HL-60 (cell line): ENCODE results near the gene TUBG2.

ENCODE experiments used
- DNase-seq, 2 experiments: peaks; one replicate each; pipeline ENCODE4 v3.0.0-alpha.2; 2010 to 2020; ENCODE audit warnings: low read depth in 1 of 2, low spot score in 1 of 2
- H3K27ac ChIP-seq: fragments of 250-450 bp; sonication (Bioruptor Pico); replicated peaks from 2 replicates; pipeline ENCODE4 v1.5.1; 2020; ENCODE audit warnings: mild to moderate bottlenecking, moderate library complexity
- H3K27me3 ChIP-seq: fragments of 250-450 bp; sonication (Bioruptor Pico); 2 replicates; pipeline ENCODE4 v1.5.1; 2021; ENCODE audit warnings: mild to moderate bottlenecking, moderate library complexity; ENCODE audit not compliant: insufficient read depth, poor library complexity, severe bottlenecking
- H3K4me3 ChIP-seq: replicated peaks from 2 replicates; pipeline ENCODE4 v1.5.1; 2011; ENCODE audit warnings: mild to moderate bottlenecking, control low read depth, low read length; ENCODE audit not compliant: insufficient read depth
- GABPA ChIP-seq: IDR thresholded peaks from 2 replicates; pipeline ENCODE4 v1.6.1; 2012; ENCODE audit warnings: low read depth
- POLR2AphosphoS5 ChIP-seq: IDR thresholded peaks from 2 replicates; pipeline ENCODE4 v1.6.1; 2012; ENCODE audit warnings: low read depth
- SPI1 ChIP-seq: IDR thresholded peaks from 2 replicates; pipeline ENCODE4 v1.6.1; 2012; ENCODE audit warnings: low read depth, mild to moderate bottlenecking, borderline replicate concordance
- TF ChIP-seq, protein P1 (sequence below): IDR thresholded peaks from one replicate; pipeline ENCODE4 v1.5.1; 2011; ENCODE audit warnings: low read length, control low read depth, inconsistent platforms; ENCODE audit not compliant: insufficient read depth
- TF ChIP-seq, protein P2 (sequence below): IDR thresholded peaks from 2 replicates; pipeline ENCODE4 v1.6.1; 2012; ENCODE audit warnings: low read depth; ENCODE audit not compliant: insufficient replicate concordance

TUBG2 gene

DNA sequence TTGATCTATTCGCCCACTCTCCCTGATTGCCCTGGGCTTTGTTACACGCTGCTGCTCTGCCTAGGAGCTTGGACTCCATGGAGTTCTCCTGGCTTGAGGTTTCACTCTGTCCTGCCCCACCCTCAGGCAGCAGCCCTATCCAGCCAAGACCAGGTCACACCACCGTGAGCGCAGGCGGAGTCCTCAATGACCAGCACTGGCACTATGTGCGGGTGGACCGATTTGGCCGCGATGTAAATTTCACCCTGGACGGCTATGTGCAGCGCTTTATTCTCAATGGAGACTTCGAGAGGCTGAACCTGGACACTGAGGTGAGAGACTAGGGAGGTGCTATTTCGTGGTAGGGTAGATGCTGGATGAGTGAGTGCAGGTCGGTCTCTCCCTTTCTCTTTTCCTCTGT is 26.7 kb downstream of the TUBG2 start:
- no peak for DNase-seq
- Histone ChIP-seq H3K4me3 (no peak overlapping the region), H3K27ac (no peak overlapping the region)

DNA sequence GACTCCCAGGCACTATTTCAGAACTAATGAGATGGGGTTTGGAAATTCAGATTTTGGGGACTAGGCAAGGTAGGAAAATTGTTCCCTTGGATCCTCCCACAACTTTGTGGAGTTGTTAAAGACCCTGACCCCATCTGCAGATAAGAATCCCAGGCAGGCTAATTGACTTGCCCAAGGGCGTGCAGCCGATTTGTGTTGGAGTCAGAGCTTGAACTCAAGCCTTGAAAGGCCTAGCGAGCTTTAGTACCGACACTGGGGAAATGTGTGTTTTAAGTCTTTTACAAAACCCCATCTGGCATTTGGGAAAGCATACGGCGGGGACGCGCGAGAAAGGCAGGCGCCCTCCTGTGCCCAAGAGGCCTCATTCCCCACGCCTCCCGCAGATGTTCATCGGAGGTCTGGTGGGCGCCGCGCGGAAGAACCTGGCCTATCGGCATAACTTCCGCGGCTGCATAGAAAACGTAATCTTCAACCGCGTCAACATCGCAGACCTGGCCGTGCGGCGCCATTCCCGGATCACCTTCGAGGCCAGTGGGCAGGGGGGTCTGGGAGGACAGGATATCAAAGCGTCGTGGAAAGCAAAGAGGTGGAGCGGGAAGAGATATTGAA is 27.5 kb downstream of the TUBG2 start:
- no peak overlapping the region for H3K4me3 ChIP-seq
- no peak for DNase-seq
- no peak overlapping the region for H3K27ac ChIP-seq
- TF ChIP-seq POLR2AphosphoS5 = no peak
- H3K27me3 ChIP-seq = peaks cover 23% of the 10 kb centered on the region

More for the DNA sequence above, 26.7 kb downstream of the TUBG2 start:
- TF ChIP-seq POLR2AphosphoS5 (no peak), GABPA (no peak), SPI1 (no peak)
- TF ChIP-seq, protein P1, sequence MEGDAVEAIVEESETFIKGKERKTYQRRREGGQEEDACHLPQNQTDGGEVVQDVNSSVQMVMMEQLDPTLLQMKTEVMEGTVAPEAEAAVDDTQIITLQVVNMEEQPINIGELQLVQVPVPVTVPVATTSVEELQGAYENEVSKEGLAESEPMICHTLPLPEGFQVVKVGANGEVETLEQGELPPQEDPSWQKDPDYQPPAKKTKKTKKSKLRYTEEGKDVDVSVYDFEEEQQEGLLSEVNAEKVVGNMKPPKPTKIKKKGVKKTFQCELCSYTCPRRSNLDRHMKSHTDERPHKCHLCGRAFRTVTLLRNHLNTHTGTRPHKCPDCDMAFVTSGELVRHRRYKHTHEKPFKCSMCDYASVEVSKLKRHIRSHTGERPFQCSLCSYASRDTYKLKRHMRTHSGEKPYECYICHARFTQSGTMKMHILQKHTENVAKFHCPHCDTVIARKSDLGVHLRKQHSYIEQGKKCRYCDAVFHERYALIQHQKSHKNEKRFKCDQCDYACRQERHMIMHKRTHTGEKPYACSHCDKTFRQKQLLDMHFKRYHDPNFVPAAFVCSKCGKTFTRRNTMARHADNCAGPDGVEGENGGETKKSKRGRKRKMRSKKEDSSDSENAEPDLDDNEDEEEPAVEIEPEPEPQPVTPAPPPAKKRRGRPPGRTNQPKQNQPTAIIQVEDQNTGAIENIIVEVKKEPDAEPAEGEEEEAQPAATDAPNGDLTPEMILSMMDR = no peak
- TF ChIP-seq, protein P2, sequence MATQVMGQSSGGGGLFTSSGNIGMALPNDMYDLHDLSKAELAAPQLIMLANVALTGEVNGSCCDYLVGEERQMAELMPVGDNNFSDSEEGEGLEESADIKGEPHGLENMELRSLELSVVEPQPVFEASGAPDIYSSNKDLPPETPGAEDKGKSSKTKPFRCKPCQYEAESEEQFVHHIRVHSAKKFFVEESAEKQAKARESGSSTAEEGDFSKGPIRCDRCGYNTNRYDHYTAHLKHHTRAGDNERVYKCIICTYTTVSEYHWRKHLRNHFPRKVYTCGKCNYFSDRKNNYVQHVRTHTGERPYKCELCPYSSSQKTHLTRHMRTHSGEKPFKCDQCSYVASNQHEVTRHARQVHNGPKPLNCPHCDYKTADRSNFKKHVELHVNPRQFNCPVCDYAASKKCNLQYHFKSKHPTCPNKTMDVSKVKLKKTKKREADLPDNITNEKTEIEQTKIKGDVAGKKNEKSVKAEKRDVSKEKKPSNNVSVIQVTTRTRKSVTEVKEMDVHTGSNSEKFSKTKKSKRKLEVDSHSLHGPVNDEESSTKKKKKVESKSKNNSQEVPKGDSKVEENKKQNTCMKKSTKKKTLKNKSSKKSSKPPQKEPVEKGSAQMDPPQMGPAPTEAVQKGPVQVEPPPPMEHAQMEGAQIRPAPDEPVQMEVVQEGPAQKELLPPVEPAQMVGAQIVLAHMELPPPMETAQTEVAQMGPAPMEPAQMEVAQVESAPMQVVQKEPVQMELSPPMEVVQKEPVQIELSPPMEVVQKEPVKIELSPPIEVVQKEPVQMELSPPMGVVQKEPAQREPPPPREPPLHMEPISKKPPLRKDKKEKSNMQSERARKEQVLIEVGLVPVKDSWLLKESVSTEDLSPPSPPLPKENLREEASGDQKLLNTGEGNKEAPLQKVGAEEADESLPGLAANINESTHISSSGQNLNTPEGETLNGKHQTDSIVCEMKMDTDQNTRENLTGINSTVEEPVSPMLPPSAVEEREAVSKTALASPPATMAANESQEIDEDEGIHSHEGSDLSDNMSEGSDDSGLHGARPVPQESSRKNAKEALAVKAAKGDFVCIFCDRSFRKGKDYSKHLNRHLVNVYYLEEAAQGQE = no peak
- H3K27me3 ChIP-seq = peaks cover 23% of the 10 kb centered on the region

DNA sequence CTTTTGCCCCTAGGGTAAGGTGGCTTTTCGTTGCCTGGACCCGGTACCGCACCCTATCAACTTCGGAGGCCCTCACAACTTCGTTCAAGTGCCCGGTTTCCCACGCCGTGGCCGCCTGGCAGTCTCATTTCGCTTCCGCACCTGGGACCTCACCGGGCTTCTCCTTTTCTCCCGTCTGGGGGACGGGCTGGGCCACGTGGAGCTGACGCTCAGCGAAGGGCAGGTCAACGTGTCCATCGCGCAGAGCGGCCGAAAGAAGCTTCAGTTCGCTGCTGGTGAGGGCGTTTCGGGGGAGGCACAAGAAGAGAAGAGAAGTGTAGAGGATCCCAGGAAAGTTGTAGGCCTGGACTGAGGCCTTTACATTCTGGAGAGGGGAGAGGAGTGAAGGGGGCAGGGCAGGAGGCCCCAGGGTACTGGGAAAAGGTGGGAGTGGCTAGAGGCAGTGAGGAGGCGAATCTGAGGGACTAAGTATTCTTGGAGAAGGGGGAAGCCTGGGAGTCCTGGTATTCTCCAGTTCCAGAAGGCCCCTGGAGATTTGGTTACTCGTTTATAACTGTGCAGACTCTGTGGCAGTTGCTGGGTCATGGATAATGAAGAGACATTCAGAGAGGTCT is 28.7 kb downstream of the TUBG2 start:
- Histone ChIP-seq H3K27me3 (peaks cover 16% of the 10 kb centered on the region), H3K27ac (no peak overlapping the region), H3K4me3 (no peak overlapping the region)
- TF ChIP-seq, protein P2 = no peak
- no peak for TF ChIP-seq GABPA
- TF ChIP-seq SPI1 = no peak
- TF ChIP-seq, protein P1 = no peak
- no peak for TF ChIP-seq POLR2AphosphoS5
- DNase-seq = no peak

DNA sequence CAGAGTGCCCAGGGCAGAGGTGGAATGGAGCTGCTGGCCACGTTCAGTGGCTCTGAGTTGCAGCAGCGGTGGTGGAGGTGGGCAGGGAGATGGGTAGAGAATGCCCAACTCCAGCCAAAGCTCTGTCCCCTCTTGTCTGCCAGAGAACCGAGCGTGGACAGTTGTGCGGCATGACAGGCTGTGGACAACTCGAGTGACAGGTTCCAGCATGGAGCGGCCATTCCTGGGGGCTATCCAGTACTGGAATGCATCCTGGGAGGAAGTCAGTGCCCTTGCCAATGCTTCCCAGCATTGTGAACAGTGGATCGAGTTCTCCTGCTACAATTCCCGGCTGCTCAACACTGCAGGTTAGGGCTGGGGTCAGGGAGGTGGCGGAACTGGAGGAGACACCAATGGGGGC is 31.5 kb downstream of the TUBG2 start:
- DNase-seq = no peak
- TF ChIP-seq GABPA (no peak), POLR2AphosphoS5 (no peak), SPI1 (no peak)
- TF ChIP-seq, protein P2 = no peak
- TF ChIP-seq, protein P1 = no peak
- H3K27me3 ChIP-seq = no peaks in the 10 kb centered on the region
- no peak overlapping the region for H3K27ac ChIP-seq
- H3K4me3 ChIP-seq = no peak overlapping the region
